ENCODE results near the gene MTRF1.
"Not testable (repeated sequence)": the region's sequence is repeated elsewhere in the genome, so short reads cannot be mapped to it uniquely, and the experiment has no call there.

Gene MTRF1

GRCh38 chr13:41294914-41295313, 31.5 kb upstream of the MTRF1 start:
- TF ChIP-seq CTCF (IDR thresholded peaks at IDR 0.05; ENCODE audit: low read depth, low read length): no peak
- DNase-seq (ENCODE audit: low read depth in 2 of 2): no peak
- H3K4me3 ChIP-seq (replicated peaks in 1 of 2; ENCODE audit: low read depth in 2 of 2, low read length in 2 of 2): no peak overlapping the region

- no peak for TF ChIP-seq CTCF (IDR thresholded peaks at IDR 0.05; ENCODE audit: low read depth, low read length)
- no peak overlapping the region for H3K4me3 ChIP-seq (replicated peaks in 1 of 2; ENCODE audit: low read depth in 2 of 2, low read length in 2 of 2)
- no peak for DNase-seq (ENCODE audit: low read depth in 2 of 2)
Measured at GRCh38 chr13:41293272-41293671, 29.9 kb upstream of the MTRF1 start.

DNA sequence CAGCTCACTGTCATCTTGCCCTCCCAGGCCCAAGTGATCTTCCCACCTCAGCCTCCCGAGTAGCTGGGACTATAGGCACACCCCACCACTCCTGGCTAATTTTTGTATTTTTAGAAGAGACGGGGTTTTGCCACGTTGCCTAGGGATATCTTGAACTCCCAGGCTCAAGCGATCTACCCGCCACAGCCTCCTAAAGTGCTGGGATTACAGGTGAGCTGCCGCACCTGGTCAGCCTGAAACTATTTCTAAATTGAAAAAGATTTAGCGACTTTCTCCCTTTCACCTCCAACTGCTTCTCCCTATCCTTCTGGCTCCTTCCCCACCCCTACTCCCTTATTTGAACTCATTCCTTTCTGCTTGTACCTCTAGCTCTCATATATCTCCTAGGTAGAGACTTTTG, 27.9 kb upstream of the MTRF1 start:
- no peak for TF ChIP-seq CTCF (IDR thresholded peaks at IDR 0.05; ENCODE audit: low read depth, low read length)
- no peak overlapping the region for H3K4me3 ChIP-seq (replicated peaks in 1 of 2; ENCODE audit: low read depth in 2 of 2, low read length in 2 of 2)
- no peak for DNase-seq (ENCODE audit: low read depth in 2 of 2)

- DNase-seq (ENCODE audit: low read depth in 2 of 2): no peak
- TF ChIP-seq CTCF (IDR thresholded peaks at IDR 0.05; ENCODE audit: low read depth, low read length): no peak
- H3K4me3 ChIP-seq (replicated peaks in 1 of 2; ENCODE audit: low read depth in 2 of 2, low read length in 2 of 2): no peak overlapping the region
Measured at GRCh38 chr13:41289463-41289881, 26.1 kb upstream of the MTRF1 start.

DNA sequence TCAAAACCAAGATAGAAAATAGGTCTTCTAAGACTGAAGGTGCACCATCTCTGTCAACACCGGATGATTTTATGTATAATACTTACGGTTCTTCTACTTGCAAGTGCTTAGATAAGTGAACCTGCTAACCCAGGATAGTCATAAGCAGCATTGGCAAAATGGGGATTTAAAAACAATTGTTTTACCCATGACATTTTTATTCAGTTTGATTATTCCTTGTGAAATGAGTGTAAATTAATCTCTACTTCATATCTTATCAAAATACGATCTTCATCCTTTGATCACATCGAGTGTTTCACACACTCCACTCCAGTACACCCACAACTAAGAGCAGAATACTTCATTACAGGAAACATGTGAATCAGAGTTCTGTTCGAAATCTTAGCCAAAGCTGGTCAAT, 23.0 kb upstream of the MTRF1 start:
- H3K4me3 ChIP-seq (replicated peaks in 1 of 2; ENCODE audit: low read depth in 2 of 2, low read length in 2 of 2): no peak overlapping the region
- no peak for DNase-seq (ENCODE audit: low read depth in 2 of 2)
- TF ChIP-seq CTCF (IDR thresholded peaks at IDR 0.05; ENCODE audit: low read depth, low read length): no peak

DNA sequence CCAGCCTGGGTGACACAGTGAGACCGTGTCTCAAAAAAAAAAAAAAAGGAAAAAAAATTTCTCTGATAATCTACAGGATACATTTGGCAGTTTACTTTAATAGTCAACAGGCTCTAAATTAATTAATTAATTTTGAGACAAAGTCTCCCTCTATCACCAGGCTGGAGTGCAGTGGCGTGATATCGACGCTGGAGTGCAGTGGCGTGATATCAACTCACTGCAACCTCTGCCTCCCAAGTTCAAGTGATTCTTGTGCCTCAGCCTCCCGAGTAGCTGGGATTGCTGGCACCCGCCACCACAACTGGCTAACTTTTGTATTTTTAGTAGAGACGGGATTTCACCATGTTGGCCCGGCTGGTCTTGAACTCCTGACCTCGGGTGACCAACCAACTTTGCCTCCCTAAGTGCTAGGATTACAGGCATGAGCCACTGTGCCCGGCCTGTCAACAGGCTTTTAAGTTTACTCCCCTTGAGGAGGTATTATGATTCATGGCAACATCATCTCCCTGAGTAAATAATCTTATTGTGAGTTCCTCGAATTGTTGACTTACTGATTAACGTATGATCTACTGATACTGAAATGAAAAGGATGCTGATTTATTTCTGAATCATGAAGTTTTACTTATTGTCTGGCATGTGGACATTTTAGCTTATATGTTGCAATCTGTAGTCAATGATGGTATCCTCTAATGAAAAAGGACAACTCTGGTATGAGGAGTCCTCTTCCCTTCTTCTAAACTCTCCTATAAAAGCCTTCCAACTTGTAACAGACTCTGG, 21.3 kb upstream of the MTRF1 start:
- DNase-seq (ENCODE audit: low read depth in 2 of 2): peak; percentile 73 to 98
- no peak for TF ChIP-seq CTCF (IDR thresholded peaks at IDR 0.05; ENCODE audit: low read depth, low read length)
- H3K4me3 ChIP-seq (replicated peaks in 1 of 2; ENCODE audit: low read depth in 2 of 2, low read length in 2 of 2): no peak overlapping the region

DNA sequence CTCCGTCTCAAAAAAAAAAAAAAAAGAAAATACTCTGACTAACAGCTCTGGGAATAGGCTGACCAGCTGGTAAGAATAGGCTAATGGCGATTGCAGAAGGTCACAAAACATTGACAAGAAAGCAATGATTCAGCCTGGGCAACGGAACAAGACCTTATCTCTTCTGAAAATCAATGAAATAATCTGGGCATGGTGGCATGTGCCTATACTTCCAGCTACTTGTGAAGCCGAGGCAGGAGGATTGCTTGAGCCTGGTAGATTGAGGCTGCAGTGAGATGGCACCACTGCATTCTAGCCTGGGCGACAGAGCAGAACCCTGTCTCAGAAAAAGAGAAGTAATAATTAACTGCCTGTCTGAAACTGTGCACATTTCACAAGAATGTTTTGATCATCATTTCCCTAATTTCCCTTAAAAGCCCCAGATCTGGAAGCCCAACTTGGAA, 18.8 kb upstream of the MTRF1 start:
- no peak overlapping the region for H3K4me3 ChIP-seq (replicated peaks in 1 of 2; ENCODE audit: low read depth in 2 of 2, low read length in 2 of 2)
- no peak for TF ChIP-seq CTCF (IDR thresholded peaks at IDR 0.05; ENCODE audit: low read depth, low read length)
- no peak for DNase-seq (ENCODE audit: low read depth in 2 of 2)

GRCh38 chr13:41279156-41279555, 15.8 kb upstream of the MTRF1 start:
- not testable (repeated sequence) for DNase-seq (ENCODE audit: low read depth in 2 of 2)

More at GRCh38 chr13:41279156-41279555, 15.8 kb upstream of the MTRF1 start:
- not testable (repeated sequence) for H3K4me3 ChIP-seq (replicated peaks in 1 of 2; ENCODE audit: low read depth in 2 of 2, low read length in 2 of 2)
